Tibial nerve (tissue), 3 donors: ENCODE results near the gene DGKI.

ENCODE experiments used
- CTCF ChIP-seq, 5 experiments: fragments of 200-600 bp in 3 of 5; fragments of 450-650 bp in 2 of 5; sonication (generic) in 3 of 5; IDR thresholded peaks; one replicate each; pipeline ENCODE4 v1.5.1; 2016 to 2019; ENCODE audit warnings: antibody characterized with exemption in 5 of 5, mild to moderate bottlenecking in 3 of 5, moderate library complexity in 2 of 5
- POLR2A ChIP-seq, 2 donors: fragments of 450-650 bp; IDR thresholded peaks; one replicate each; pipeline ENCODE4 v1.6.1; 2017; ENCODE audit warnings: antibody characterized with exemption in 2 of 2, mild to moderate bottlenecking in 2 of 2, moderate library complexity in 2 of 2

- no peak for TF ChIP-seq CTCF (IDR thresholded peaks at IDR 0.05)
- TF ChIP-seq POLR2A (IDR thresholded peaks at IDR 0.05) = no peak
Measured at GRCh38 chr7:137741443-137741842, 105.3 kb downstream of the DGKI start.
